ENCODE results near the gene BZW2.

BZW2 gene

GRCh38 chr7:16754856-16755317, 108.9 kb downstream of the BZW2 start:
- no peak for DNase-seq

- DNase-seq = no peak
Observed at GRCh38 chr7:16755397-16755796, 109.4 kb downstream of the BZW2 start.
